ENCODE results near the gene PCOLCE2.
"Not testable (repeated sequence)": the region's sequence is repeated elsewhere in the genome, so short reads cannot be mapped to it uniquely, and the experiment has no call there.

PCOLCE2 gene

GRCh38 chr3:142868382-142868781, 20.5 kb downstream of the PCOLCE2 start:
- not testable (repeated sequence) for DNase-seq; H3K79me1 ChIP-seq (replicated peaks; ENCODE audit: low read length, poor library complexity, severe bottlenecking); H3K14ac ChIP-seq (ENCODE audit: low read length in 2 of 2); H4K8ac ChIP-seq (ENCODE audit: low read length); H3K27ac ChIP-seq (ENCODE audit: low read length, poor library complexity, severe bottlenecking); H3K4me1 ChIP-seq (ENCODE audit: control insufficient read depth, insufficient read depth, low read depth, low read length); H3K4ac ChIP-seq (ENCODE audit: low read depth in 1 of 2, low read length in 2 of 2); H2AK5ac ChIP-seq (ENCODE audit: low read length, severe bottlenecking); H3K23ac ChIP-seq (ENCODE audit: low read length in 2 of 2); H3K27me3 ChIP-seq (ENCODE audit: control insufficient read depth in 1 of 2, insufficient read depth in 1 of 2, low read length in 2 of 2); H3K9me3 ChIP-seq (ENCODE audit: control insufficient read depth, low read length); H3K36me3 ChIP-seq (ENCODE audit: control insufficient read depth in 1 of 2, insufficient read depth in 2 of 2, low read depth in 1 of 2, low read length in 2 of 2); H2BK12ac ChIP-seq (ENCODE audit: low read length in 2 of 2); H4K91ac ChIP-seq (ENCODE audit: low read length); H3K4me3 ChIP-seq (ENCODE audit: insufficient read depth in 1 of 2, low read depth in 1 of 2, low read length in 2 of 2); H2BK15ac ChIP-seq (ENCODE audit: low read depth, poor library complexity, severe bottlenecking); H3K9ac ChIP-seq (ENCODE audit: low read length); H2AFZ ChIP-seq (ENCODE audit: low read depth, low read length); H2BK5ac ChIP-seq (ENCODE audit: low read depth, low read length, poor library complexity, severe bottlenecking); H2BK120ac ChIP-seq (ENCODE audit: low read depth, low read length); H3K18ac ChIP-seq (ENCODE audit: low read depth in 1 of 2, low read length in 2 of 2); H3K4me2 ChIP-seq (ENCODE audit: low read length, poor library complexity, severe bottlenecking)
- 89% methylated on average over 8 of the region's 8 CpGs for WGBS

- no peak overlapping the region for H4K8ac ChIP-seq (ENCODE audit: low read length)
- H3K4me3 ChIP-seq (ENCODE audit: insufficient read depth in 1 of 2, low read depth in 1 of 2, low read length in 2 of 2): no peak overlapping the region
- no peak overlapping the region for H3K18ac ChIP-seq (ENCODE audit: low read depth in 1 of 2, low read length in 2 of 2)
- H4K91ac ChIP-seq (ENCODE audit: low read length): no peak overlapping the region
- H2AK5ac ChIP-seq (ENCODE audit: low read length, severe bottlenecking): no peak overlapping the region
- no peaks in the 10 kb centered on the region for H3K9me3 ChIP-seq (ENCODE audit: control insufficient read depth, low read length)
- no peak overlapping the region for H2BK5ac ChIP-seq (ENCODE audit: low read depth, low read length, poor library complexity, severe bottlenecking)
- H3K4me1 ChIP-seq (ENCODE audit: control insufficient read depth, insufficient read depth, low read depth, low read length): peaks cover 2% of the 10 kb centered on the region
- H3K4ac ChIP-seq (ENCODE audit: low read depth in 1 of 2, low read length in 2 of 2): no peak overlapping the region
- H3K9ac ChIP-seq (ENCODE audit: low read length): no peak overlapping the region
- H3K79me1 ChIP-seq (replicated peaks; ENCODE audit: low read length, poor library complexity, severe bottlenecking): no peaks in the 10 kb centered on the region
- H3K4me2 ChIP-seq (ENCODE audit: low read length, poor library complexity, severe bottlenecking): no peak overlapping the region
- no peak overlapping the region for H2AFZ ChIP-seq (ENCODE audit: low read depth, low read length)
- no peak overlapping the region for H3K14ac ChIP-seq (ENCODE audit: low read length in 2 of 2)
- no peak overlapping the region for H2BK15ac ChIP-seq (ENCODE audit: low read depth, poor library complexity, severe bottlenecking)
- no peak overlapping the region for H3K27ac ChIP-seq (ENCODE audit: low read length, poor library complexity, severe bottlenecking)
- no peak overlapping the region for H2BK120ac ChIP-seq (ENCODE audit: low read depth, low read length)
- no peak for DNase-seq
- 45% methylated on average over 8 of the region's 9 CpGs for WGBS
- no peaks in the 10 kb centered on the region for H3K27me3 ChIP-seq (ENCODE audit: control insufficient read depth in 1 of 2, insufficient read depth in 1 of 2, low read length in 2 of 2)
- no peaks in the 10 kb centered on the region for H3K36me3 ChIP-seq (ENCODE audit: control insufficient read depth in 1 of 2, insufficient read depth in 2 of 2, low read depth in 1 of 2, low read length in 2 of 2)
- no peak overlapping the region for H3K23ac ChIP-seq (ENCODE audit: low read length in 2 of 2)
- no peak overlapping the region for H2BK12ac ChIP-seq (ENCODE audit: low read length in 2 of 2)
Observed at GRCh38 chr3:142866841-142867631, 21.8 kb downstream of the PCOLCE2 start.

DNA sequence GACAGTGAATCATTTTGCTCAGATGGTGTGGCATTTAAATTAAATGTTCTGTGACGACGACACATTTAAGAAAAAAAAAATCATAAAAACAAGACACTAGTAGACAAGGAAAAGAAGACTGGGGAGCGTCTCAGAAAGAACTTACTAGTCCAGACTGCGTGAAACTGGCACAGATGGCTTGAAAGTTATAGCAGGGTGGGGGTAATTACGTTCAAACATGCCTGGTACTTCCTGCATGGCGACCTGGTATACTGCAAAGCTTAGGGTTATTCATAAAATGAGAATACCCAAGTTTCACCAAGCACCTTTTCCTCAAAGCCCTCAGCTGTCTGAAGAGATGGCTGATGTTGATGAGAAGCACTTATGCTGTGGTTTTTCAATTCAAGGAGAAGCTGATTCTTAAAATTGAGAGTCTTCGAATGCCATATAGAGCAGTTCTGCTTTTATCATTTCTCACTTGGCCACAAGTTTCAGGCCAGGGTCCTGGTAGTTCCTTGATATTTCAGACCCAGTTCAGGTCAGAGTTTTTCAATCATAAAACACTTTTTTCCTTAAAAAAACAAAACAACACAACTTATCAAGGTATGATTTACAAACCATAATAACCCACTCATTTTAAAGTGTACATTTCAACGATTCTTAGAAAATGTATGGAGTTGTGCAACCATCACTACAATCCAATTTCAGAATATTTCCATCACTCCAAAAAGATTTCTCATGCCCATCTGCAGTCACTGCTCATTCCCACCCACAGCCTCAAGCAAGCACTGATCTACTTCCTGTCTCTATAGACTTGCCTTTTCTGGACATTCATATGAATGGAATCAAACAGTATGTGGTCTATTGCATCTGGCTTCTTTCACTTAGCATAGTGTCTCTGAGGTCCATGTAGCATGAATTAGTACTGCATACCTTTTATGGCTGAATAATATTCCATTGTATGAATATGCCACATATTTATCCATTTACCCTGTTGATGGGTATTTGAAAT, 24.7 kb downstream of the PCOLCE2 start:
- Histone ChIP-seq H2AFZ (ENCODE audit: low read depth, low read length) (no peak overlapping the region), H3K27me3 (ENCODE audit: control insufficient read depth in 1 of 2, insufficient read depth in 1 of 2, low read length in 2 of 2) (no peaks in the 10 kb centered on the region), H3K36me3 (ENCODE audit: control insufficient read depth in 1 of 2, insufficient read depth in 2 of 2, low read depth in 1 of 2, low read length in 2 of 2) (no peaks in the 10 kb centered on the region), H3K23ac (ENCODE audit: low read length in 2 of 2) (no peak overlapping the region), H2BK15ac (ENCODE audit: low read depth, poor library complexity, severe bottlenecking) (no peak overlapping the region), H3K79me1 (replicated peaks; ENCODE audit: low read length, poor library complexity, severe bottlenecking) (no peaks in the 10 kb centered on the region), H4K91ac (ENCODE audit: low read length) (no peak overlapping the region), H3K4me3 (ENCODE audit: insufficient read depth in 1 of 2, low read depth in 1 of 2, low read length in 2 of 2) (no peak overlapping the region), H2BK5ac (ENCODE audit: low read depth, low read length, poor library complexity, severe bottlenecking) (peak overlapping the region; percentile 15), H3K4me1 (ENCODE audit: control insufficient read depth, insufficient read depth, low read depth, low read length) (peaks cover 3% of the 10 kb centered on the region), H3K4me2 (ENCODE audit: low read length, poor library complexity, severe bottlenecking) (no peak overlapping the region), H2BK120ac (ENCODE audit: low read depth, low read length) (no peak overlapping the region), H3K9me3 (ENCODE audit: control insufficient read depth, low read length) (no peaks in the 10 kb centered on the region), H3K4ac (ENCODE audit: low read depth in 1 of 2, low read length in 2 of 2) (no peak overlapping the region), H3K18ac (ENCODE audit: low read depth in 1 of 2, low read length in 2 of 2) (no peak overlapping the region), H2BK12ac (ENCODE audit: low read length in 2 of 2) (no peak overlapping the region), H2AK5ac (ENCODE audit: low read length, severe bottlenecking) (no peak overlapping the region), H3K9ac (ENCODE audit: low read length) (peak overlapping the region; percentile 49), H3K27ac (ENCODE audit: low read length, poor library complexity, severe bottlenecking) (peak overlapping the region; percentile 33), H3K14ac (ENCODE audit: low read length in 2 of 2) (no peak overlapping the region), H4K8ac (ENCODE audit: low read length) (no peak overlapping the region)
- 75% methylated on average over 4 of the region's 8 CpGs for WGBS
- no peak for DNase-seq

Measured in mesenchymal stem cell (in vitro differentiated cells and primary cell).